HG02798 (cell line): ENCODE results near the gene TMCO6.
"Not testable (repeated sequence)": the region's sequence is repeated elsewhere in the genome, so short reads cannot be mapped to it uniquely, and the experiment has no call there.

Experiments
- ATAC-seq: cut with Tn5 transposase; IDR thresholded peaks from one replicate; pipeline ENCODE4 v1.9.1; 2021; ENCODE audit warnings: mild to moderate bottlenecking; ENCODE audit not compliant: unreplicated experiment, poor library complexity

The TMCO6 gene

GRCh38 chr5:140639148-140639981, at the start of gene TMCO6:
Gene TMCO6 (plus strand): TSS chr5:140639451. CDS start chr5:140639528, 77 bp downstream.
- ATAC-seq: peak; percentile 96

GRCh38 chr5:140590861-140591260, 48.4 kb upstream of the TMCO6 start:
- ATAC-seq: no peak

DNA sequence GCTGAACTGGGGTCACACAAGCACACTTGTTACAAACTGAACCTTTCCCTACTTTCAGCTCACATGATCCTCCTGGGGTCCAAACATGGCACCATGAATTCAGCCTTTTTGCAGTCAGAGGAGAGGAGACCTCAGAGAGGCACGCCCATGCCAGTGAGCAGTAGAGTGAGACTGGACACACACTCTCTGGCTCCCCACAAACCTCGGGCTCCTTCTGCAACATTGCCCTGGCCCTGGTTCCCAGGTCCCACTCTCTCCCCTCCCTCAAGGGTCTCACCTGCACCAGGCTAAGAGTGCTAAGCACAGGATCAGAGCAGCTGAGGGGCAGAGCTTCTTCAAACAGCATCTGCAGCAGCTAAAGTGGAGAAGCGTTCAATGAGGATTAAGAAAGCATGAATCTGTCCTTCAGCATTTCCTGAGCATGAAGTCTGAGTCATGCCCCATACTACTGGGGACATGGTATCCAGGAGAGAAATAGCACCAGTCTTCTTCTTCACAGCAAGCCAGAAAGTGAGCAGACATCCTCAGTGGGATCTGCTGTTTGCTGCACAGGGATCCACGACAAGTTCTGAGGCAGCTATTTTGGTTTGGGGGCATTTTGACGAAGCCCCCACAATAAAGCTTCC, 47.4 kb upstream of the TMCO6 start:
- ATAC-seq: no peak

- not testable (repeated sequence) for ATAC-seq
These were observed 46.2 kb upstream of the TMCO6 start for GRCh38 chr5:140593070-140593469.

- ATAC-seq: no peak
These were observed 45.1 kb upstream of the TMCO6 start for GRCh38 chr5:140594169-140594568.

DNA sequence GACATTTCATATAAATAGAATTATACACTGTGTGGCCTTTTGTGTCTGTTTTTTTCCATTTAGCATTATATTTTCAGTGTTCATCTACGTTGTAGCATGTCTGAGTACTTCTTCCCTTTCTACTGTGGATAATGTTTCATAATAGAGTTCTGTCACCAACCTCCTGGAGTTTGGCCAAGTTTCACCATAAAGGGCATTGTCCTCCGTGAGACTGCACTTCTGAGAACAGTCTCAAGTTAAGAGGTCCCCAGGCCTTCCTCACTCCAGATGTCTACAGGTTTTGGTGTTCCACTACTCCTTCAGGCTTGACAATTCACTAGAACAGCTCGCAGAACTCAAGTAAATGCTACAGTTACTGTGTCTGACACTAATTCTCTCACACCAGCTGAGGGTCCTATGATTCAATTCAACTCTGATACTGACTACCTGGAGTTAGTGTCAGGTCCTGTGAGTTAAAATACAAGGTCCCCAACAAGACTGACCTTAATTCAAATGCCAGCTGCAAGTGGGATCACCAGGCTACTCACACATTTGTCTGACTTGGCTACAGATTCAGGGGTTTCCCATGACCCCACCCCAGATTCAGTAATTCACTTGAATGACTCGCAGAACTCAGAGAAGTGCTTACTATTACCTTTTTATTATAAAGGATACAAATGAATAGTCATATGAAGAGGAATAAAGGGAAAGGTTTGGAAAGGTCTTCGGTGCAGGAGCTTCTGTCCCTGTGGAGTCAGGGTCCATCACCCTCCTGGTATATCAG, 43.5 kb upstream of the TMCO6 start:
- ATAC-seq: no peak

GRCh38 chr5:140596321-140596741, 42.9 kb upstream of the TMCO6 start:
- no peak for ATAC-seq

DNA sequence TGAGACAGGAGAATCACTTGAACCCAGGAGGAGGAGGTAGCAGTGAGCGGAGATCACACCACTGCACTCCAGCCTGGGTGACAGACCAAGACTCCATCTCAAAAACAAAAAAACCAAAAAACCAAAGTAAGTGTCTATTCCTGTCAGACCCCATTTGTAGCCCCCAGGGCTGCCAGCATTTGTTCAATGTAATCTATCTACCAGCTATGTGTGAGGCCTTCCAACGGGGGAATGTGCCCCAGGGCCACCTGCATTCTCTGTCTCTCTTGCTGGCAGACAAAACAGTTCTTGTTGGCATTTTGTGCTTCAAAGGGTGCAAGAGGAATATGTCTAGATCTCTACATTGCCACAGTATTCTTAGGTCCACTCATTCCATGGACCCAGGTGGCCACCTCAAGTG, 40.4 kb upstream of the TMCO6 start:
- no peak for ATAC-seq

DNA sequence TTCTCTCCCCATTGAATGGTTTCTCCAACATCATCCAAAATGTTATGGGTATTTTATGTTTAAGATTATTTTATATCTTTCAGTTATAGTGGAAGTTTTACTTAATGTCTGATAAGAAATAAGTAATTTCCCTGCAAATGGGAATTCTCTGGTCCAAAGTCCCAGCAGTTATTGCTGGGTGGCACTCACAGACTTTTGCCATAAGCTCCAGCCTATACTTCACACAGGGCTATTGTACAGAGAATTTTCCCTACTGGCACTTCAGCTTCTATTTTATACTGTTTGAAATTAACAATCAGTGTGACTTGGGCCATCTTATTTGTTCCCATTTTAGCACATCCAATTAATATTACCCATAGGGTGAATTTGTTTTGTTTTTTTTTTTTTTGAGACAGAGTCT, 39.2 kb upstream of the TMCO6 start:
- ATAC-seq: no peak

DNA sequence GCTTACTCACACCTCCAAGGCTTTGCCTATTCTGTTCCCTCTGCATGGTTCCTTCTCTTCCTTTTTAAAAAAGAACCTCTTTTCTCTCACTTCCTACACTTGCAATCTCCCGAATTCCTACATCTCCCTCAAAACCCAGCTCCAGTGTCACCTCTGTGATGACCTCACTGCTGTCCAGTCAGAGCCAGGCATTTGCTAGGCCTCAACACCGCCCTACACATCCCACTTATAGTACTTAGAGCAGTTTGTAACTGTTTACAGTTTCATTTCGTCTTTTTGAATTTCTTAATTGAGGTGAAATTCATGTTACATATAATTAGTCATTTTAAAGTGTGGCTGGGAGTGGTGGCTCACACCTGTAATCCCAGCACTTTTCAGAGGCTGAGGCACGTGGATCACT, 37.1 kb upstream of the TMCO6 start:
- ATAC-seq: no peak

- ATAC-seq: not testable (repeated sequence)
These were observed 35.9 kb upstream of the TMCO6 start for GRCh38 chr5:140603446-140603698.

GRCh38 chr5:140603734-140604133, 35.5 kb upstream of the TMCO6 start:
- ATAC-seq: no peak

DNA sequence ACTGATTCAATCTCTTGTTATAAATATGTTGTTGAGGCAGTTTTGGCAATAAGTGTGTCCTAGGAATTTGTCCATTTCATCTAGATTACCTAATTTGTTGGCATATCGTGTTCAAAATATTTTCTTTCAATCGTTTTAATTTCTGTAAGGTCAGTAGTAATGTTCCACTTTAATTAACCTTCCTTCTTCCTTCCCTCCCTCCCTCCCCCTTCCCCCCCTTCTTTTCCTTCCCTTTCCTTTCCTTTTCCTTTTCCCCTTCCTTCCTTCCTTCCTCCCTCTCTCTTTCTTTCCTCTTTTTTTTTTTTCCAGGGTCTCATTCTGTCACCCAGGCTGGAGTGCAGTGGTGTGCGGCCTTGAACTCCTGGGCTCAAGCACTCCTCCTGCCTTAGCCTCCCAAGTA, 33.4 kb upstream of the TMCO6 start:
- no peak for ATAC-seq

GRCh38 chr5:140607031-140607430, 32.2 kb upstream of the TMCO6 start:
- ATAC-seq: no peak

GRCh38 chr5:140608722-140609121, 30.5 kb upstream of the TMCO6 start:
- ATAC-seq: no peak

GRCh38 chr5:140609126-140609525, 30.1 kb upstream of the TMCO6 start:
- no peak for ATAC-seq

DNA sequence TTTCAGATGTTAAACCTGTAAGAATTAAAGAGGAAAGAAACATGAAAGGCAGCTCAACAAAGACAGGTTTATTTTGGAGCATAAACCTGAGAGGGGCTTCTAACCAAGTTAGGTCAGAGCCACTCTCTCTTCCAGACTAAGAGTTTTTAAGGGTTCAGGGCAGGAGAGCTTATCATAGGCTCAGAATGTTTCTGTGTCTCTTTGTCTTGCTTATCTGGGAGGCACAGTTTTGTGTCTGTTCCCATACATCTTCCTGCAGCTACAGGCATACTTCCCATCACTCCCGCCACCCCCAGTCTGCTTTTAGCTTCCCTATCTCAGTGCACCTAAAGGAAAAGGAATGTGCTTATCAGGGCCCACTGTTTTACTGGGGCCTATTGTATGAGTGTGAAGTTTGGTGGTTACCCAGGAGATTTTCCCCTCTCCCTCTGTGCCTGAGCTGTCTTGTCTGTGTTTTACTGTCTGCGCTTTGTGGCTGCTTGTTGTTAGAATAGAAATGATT, 28.2 kb upstream of the TMCO6 start:
- ATAC-seq: no peak

- ATAC-seq: no peak
These were observed 16.9 kb upstream of the TMCO6 start for GRCh38 chr5:140622301-140622700.

DNA sequence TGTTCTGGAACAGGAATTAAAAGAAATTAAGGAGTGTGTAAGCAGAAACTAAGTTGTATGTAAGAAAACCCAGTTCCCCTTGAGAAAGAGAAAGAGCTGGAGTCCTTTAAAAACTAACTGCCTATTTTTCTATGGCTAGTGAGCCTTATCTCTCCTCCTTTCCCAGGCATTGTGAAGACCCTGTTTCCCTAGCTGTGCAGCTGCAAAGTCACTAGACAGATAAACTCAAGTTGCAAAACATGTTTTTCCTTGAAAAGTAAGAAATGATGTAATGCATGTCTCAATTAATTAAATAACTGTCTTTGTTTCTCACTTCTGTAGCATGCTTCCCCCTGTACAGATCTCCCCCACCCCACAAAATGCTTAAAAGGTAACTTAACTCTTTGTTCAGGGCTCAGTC, 16.2 kb upstream of the TMCO6 start:
- not testable (repeated sequence) for ATAC-seq

- not testable (repeated sequence) for ATAC-seq
These were observed 14.4 kb upstream of the TMCO6 start for GRCh38 chr5:140624886-140625285.

- no peak for ATAC-seq
These were observed 11.3 kb upstream of the TMCO6 start for GRCh38 chr5:140627972-140628371.
